Sigmoid colon (tissue), 7 donors: ENCODE results near the gene ATP10D. TPM values are rescaled to one million over a fixed set of nuclear protein-coding genes. Genes with fewer than 3 reads are reported as not detected.
"Not testable (repeated sequence)": the region's sequence is repeated elsewhere in the genome, so short reads cannot be mapped to it uniquely, and the experiment has no call there.

Experiments used
- DNase-seq: peaks from one replicate; pipeline ENCODE4 v3.0.0-alpha.2; 2019
- H3K27ac ChIP-seq, 4 donors: fragments of 200-600 bp; sonication (generic); one replicate each; pipeline ENCODE4 v1.5.1; 2016 to 2019; ENCODE audit warnings: mild to moderate bottlenecking in 1 of 4
- H3K27me3 ChIP-seq, 3 donors: fragments of 200-600 bp; sonication (generic); one replicate each; pipeline ENCODE4 v1.5.1; 2019; ENCODE audit warnings: mild to moderate bottlenecking in 1 of 3
- H3K36me3 ChIP-seq, 4 donors: fragments of 200-600 bp; sonication (generic); one replicate each; pipeline ENCODE4 v1.5.1; 2016 to 2019
- H3K4me1 ChIP-seq, 4 donors: fragments of 200-600 bp; sonication (generic); one replicate each; pipeline ENCODE4 v1.5.1; 2017 to 2019
- H3K4me3 ChIP-seq, 4 donors: fragments of 200-600 bp; sonication (generic); one replicate each; pipeline ENCODE4 v1.5.1; 2017 to 2019; ENCODE audit warnings: mild to moderate bottlenecking in 2 of 4, moderate library complexity in 1 of 4
- H3K9me3 ChIP-seq, 4 donors: fragments of 200-600 bp in 3 of 4; sonication (generic) in 3 of 4; one replicate each; pipeline versions ENCODE4 v1.5.1 to v1.6.1; 2013 to 2019
- CTCF ChIP-seq, 4 experiments: fragments of 450-650 bp in 3 of 4; fragments of 200-600 bp in 1 of 4; IDR thresholded peaks; one replicate each; pipeline ENCODE4 v1.5.1; 2016 to 2019; ENCODE audit warnings: antibody characterized with exemption in 4 of 4, mild to moderate bottlenecking in 3 of 4, moderate library complexity in 2 of 4
- EP300 ChIP-seq, 4 donors: sonication (generic); formaldehyde crosslinking; IDR thresholded peaks; one replicate each; pipeline ENCODE4 v1.6.1; 2017; ENCODE audit warnings: antibody characterized with exemption in 4 of 4
- POLR2A ChIP-seq, 2 donors: fragments of 450-650 bp; IDR thresholded peaks; one replicate each; pipeline ENCODE4 v1.6.1; 2016; ENCODE audit warnings: antibody characterized with exemption in 2 of 2, mild to moderate bottlenecking in 2 of 2, moderate library complexity in 2 of 2
- POLR2AphosphoS5 ChIP-seq, 4 donors: sonication (generic); formaldehyde crosslinking; IDR thresholded peaks; one replicate each; pipeline ENCODE4 v1.6.1; 2017; ENCODE audit warnings: antibody characterized with exemption in 4 of 4
- WGBS, 2 donors: extraction: QIAGEN DNeasy Blood & Tissue Kit; methylation state at CpG; one replicate each; pipeline ENCODE4 v1.1.7; 2013; 5-methylcytosine and 5-hydroxymethylcytosine counted together
- intact Hi-C: fragments of 100-400 bp; cut with DNase I; formaldehyde crosslinking; loops from one replicate; pipeline ENCODE4 v1.15.1; 2023
- polyA plus RNA-seq, 3 donors: library from polyadenylated mRNA; stranded (reverse); fragments of 200-250 nt; gene quantifications; one replicate each; pipeline ENCODE4 v1.2.3, GENCODE V29; 2013
- total RNA-seq, 4 donors: library from RNA; depleted of rRNA; stranded (reverse); fragments of >200 nt; gene quantifications; one replicate each; pipeline ENCODE4 v1.1.0, GENCODE V29; 2016
- donor health status: healthy with polysubstance abuse.
- donor health status: Bipolar disorder and iron deficiency.
- donor health status: healthy.

ATP10D gene
- total and polyA plus RNA-seq, 7 donors = 0.60 to 21.0 (median 16.8) TPM

GRCh38 chr4:47538111-47538824, 53.2 kb downstream of the ATP10D start:
- no peaks in the 10 kb centered on the region for H3K9me3 ChIP-seq
- intact Hi-C loops = no loop called here
- no peak overlapping the region for H3K4me3 ChIP-seq
- 92 to 96% methylated on average over 3 of the region's 3 CpGs for WGBS, 2 donors
- H3K36me3 ChIP-seq = peaks cover 0 to 77% (median 5%) of the 10 kb centered on the region in 4 donors
- no peak for DNase-seq
- H3K4me1 ChIP-seq = no peaks in the 10 kb centered on the region
- no peak overlapping the region for H3K27ac ChIP-seq
- TF ChIP-seq EP300 (IDR thresholded peaks at IDR 0.05) = no peak
- no peak for TF ChIP-seq POLR2AphosphoS5 (IDR thresholded peaks at IDR 0.05)
- no peak for TF ChIP-seq CTCF (IDR thresholded peaks at IDR 0.05)
- no peak for TF ChIP-seq POLR2A (IDR thresholded peaks at IDR 0.05)
- no peaks in the 10 kb centered on the region for H3K27me3 ChIP-seq

GRCh38 chr4:47538825-47539154, 53.7 kb downstream of the ATP10D start:
- H3K4me1 ChIP-seq = no peaks in the 10 kb centered on the region
- 81 to 87% methylated on average over 2 of the region's 2 CpGs for WGBS, 2 donors
- H3K36me3 ChIP-seq = peaks cover 0 to 76% (median 5%) of the 10 kb centered on the region in 4 donors
- H3K27ac ChIP-seq = no peak overlapping the region
- no peak overlapping the region for H3K4me3 ChIP-seq
- no peaks in the 10 kb centered on the region for H3K9me3 ChIP-seq
- intact Hi-C loops = no loop called here
- no peak for DNase-seq
- no peaks in the 10 kb centered on the region for H3K27me3 ChIP-seq
- TF ChIP-seq POLR2AphosphoS5 (IDR thresholded peaks at IDR 0.05) (no peak), POLR2A (IDR thresholded peaks at IDR 0.05) (no peak), EP300 (IDR thresholded peaks at IDR 0.05) (no peak), CTCF (IDR thresholded peaks at IDR 0.05) (no peak)

GRCh38 chr4:47542640-47543039, 57.6 kb downstream of the ATP10D start:
- H3K36me3 ChIP-seq = peaks cover 5 to 55% (median 11%) of the 10 kb centered on the region in 4 donors
- H3K4me1 ChIP-seq, H3K9me3 ChIP-seq, intact Hi-C loops, H3K27me3 ChIP-seq, DNase-seq, H3K4me3 ChIP-seq, H3K27ac ChIP-seq: not testable (repeated sequence)
- 85 to 97% methylated on average over 4 of the region's 5 CpGs for WGBS, 2 donors

GRCh38 chr4:47543331-47543730, 58.3 kb downstream of the ATP10D start:
- no peak overlapping the region for H3K4me3 ChIP-seq
- H3K9me3 ChIP-seq = no peaks in the 10 kb centered on the region
- no peaks in the 10 kb centered on the region for H3K4me1 ChIP-seq
- no peak for DNase-seq
- H3K27ac ChIP-seq = no peak overlapping the region
- no peaks in the 10 kb centered on the region for H3K27me3 ChIP-seq
- 41 to 67% methylated on average over 2 of the region's 2 CpGs for WGBS, 2 donors
- intact Hi-C loops = no loop called here
- TF ChIP-seq EP300 (IDR thresholded peaks at IDR 0.05) (no peak), CTCF (IDR thresholded peaks at IDR 0.05) (no peak), POLR2A (IDR thresholded peaks at IDR 0.05) (no peak), POLR2AphosphoS5 (IDR thresholded peaks at IDR 0.05) (no peak)
- H3K36me3 ChIP-seq = peaks cover 5 to 56% (median 13%) of the 10 kb centered on the region in 4 donors

- H3K27me3 ChIP-seq, DNase-seq, intact Hi-C loops, H3K9me3 ChIP-seq, H3K4me3 ChIP-seq, H3K4me1 ChIP-seq, H3K27ac ChIP-seq: not testable (repeated sequence)
- WGBS, 2 donors = 92 to 96% methylated on average over 7 of the region's 7 CpGs
- peaks cover 6 to 61% (median 19%) of the 10 kb centered on the region in 4 donors for H3K36me3 ChIP-seq
These were observed 65.3 kb downstream of the ATP10D start for GRCh38 chr4:47550357-47550756.
